Activated CD8-positive, alpha-beta memory T cell treated with anti-CD3 and anti-CD28 coated beads for 4 hours (primary cell): ENCODE measurements around the gene MMP21.

Experiments
- DNase-seq, 2 donors: peaks; one replicate each; pipeline ENCODE4 v3.0.0-alpha.2; 2020; ENCODE audit warnings: low read depth in 2 of 2

The MMP21 gene

DNA sequence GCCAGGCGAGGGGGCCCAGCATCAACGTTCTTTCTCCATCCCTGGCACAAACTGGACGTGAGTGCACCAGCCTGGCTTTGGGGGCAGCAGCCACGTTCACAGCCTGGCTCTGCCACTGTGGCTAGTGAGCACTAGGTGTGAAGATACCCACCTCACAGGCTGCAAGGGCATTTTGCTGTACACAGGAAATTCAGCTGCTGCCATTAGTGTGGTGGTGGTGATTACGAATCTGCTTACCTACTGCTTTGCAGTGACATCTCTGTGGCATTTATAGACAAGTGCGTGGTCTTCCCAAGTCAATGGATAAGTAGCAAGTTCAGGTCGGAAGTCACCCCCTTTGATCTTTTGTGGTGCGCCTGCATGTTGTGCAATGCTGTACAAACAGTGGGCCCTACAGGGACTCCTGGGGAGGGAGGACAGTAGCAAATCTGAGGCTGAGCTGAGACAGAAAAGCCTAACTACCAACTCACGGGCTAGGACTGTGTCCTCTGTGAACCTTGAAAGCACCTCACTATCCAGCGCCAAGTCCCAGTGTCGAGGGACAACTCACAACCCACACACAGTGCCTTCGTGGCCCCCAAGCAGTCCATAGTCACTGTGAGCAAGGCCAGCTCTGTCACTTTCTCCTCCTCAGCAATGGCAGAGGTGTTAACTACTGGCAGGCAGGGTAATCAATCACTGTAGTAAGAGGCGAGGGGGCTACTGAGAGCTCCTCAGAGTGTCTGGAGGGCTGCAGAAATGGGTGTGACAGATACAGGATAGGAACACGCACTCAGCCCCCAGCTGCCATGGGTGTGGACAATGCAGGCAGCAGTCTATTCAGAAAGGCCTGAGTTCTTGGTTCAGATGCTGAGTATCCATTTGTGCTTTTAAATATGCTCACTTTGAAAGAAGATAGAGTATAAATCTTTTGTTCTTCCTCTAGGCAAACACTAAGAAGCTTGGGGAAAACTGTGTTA lies 17.0 kb upstream of the MMP21 start:
- no peak for DNase-seq

DNA sequence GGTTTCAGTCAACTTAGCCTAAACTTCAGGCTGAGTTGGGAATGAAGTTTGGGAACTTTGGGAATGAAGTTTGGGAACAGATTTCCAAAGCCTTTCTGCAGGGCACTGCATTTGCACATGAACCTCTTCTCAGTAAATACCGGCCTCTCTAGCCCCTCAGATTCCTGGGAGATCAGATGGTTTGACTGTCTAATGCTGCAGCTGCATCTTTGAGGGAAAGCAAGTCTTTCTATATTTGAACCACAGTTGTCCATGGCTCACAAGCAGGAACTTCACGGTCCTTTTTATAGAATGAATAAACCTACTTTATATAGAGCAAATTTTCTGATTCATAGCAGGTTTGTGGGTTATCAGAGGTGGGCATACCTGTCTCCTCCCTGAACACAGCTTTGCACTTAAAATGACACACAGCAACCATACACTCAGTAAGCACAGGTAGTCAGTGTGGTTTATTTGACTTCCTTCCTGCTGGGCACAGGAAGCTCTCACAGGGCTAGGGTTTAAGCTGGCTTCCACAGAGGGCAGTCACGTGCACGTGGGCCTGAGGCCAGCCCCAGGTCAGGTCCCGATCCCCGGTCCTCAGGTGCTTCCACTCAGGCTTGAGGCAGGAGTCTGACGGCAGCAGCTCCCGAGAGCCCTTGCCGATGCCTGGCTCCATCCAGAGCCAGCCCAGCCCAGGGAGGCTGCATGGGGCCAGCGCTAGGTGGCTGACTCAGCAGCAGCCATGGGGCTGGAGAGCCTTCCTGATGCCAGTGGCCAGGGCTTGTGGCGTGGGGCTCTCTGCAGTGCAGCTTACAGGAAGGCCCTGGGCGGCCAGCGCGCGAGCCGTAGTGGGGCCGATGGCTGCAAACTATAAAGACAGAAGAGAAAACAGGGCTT lies 12.8 kb upstream of the MMP21 start:
- no peak for DNase-seq

DNA sequence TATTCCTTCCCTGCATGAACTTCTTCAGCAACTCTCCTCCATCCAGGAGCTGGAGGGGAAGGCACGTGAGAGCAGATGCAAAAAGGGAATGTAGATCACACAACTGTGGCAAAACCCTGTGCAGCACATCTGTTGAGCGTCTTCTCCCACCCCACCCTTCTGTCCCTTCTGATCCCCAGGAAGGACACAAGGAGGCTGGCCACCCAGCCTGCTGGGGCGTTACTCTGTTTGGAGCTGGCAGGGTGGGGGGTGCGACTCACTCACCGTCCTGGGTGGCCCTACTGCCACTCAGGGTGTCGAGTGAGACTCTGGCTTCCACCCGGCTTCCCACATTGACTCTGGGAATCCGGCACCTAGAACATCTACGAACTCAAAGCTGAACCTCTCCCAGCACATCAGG lies 10.2 kb upstream of the MMP21 start:
- DNase-seq = no peak

DNA sequence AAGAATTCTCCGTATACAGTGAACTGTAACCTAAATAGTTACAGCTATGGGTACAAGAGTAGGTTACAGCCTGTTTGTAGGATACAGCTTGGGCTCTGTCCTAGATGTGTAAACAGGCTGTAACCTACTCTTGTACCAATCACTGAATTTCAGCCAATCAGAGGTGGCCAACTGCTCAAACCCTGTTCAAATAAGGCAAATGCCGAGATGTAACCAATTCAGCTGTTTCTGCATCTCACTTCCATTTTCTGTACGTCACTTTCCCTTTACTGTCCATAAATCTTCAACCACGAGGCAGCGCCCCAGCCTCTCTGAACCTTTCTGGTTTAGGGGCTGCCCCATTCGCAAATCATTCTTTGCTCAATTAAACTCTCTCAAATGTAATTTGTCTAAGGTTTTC lies 8.3 kb upstream of the MMP21 start:
- no peak for DNase-seq

DNA sequence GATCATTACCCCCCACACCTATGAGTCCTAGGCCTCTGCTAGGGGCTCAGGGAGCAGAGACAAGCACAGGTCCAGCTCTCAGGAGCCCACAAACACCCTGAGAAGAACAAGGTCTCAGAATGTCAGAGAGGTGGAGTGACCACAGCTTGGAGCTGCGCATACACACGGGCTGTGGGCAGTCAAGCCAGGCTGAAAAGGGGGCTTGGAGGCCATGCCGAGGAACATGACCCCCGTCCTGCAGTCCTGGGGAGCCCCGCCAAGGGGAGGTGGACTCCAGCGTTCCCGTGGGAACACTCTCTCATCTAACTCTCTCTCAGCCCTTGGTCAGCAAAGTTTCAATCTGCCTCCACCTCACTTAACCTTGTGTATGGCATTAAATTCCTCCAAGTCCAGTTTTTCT lies 7.8 kb upstream of the MMP21 start:
- no peak for DNase-seq

DNA sequence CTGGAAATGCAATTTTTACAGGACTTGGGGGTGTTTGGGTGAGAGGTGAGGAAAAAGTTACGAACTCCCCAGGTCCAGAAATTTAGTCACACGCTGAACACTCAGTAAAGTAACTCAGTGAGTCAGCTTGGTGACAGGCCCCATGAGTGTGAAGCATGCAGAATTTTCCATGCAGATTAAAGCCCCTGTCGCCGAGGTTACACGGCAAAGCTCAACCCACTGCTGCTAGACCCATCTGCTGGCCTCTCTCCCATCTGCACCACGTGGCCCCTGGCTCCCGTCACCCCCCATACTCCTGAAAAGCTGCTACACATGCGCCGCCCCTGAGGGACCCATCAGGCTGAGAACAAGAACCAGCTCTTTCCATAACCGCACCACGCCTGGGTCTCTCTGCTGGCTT lies 7.0 kb upstream of the MMP21 start:
- no peak for DNase-seq

DNA sequence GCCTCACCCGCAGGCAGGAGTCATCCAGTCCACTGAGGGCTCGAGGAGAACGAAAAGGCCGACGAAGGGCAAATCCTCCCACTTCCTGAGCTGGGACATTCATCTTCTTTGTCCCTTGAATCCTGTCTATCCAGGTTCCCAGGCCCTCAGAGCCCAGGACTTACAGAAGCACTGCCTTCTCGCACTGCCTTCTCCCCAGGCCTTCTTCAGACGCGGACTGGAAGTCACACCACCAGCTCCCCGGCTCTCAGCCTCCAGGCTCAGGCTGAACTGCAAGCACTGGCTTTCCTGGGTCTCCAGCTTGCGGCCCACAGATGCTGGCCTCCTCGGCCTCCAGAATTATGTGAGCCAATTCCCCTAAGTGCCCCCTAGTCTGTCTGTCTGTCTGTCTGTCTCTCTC lies 6.4 kb upstream of the MMP21 start:
- DNase-seq = no peak

DNA sequence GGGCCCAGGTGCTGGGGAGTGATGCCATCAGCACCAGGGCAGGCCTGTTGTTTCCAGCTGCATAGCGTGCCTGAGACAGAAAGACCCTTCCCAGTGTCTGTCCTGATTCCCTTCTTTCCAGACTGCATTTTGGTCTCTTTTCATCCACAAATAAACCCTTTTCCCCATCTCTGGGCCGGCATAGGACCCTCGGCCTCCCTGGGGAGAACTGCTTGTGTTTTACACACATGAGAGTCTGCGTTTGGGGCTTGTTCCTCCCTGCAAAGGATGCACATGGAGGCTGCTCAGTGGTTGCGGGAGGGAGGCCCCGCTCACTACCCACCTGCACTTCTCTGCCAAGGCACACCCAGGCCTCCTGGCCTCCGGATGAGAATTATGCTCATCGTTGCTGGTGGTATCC lies 5.8 kb upstream of the MMP21 start:
- DNase-seq = no peak

DNA sequence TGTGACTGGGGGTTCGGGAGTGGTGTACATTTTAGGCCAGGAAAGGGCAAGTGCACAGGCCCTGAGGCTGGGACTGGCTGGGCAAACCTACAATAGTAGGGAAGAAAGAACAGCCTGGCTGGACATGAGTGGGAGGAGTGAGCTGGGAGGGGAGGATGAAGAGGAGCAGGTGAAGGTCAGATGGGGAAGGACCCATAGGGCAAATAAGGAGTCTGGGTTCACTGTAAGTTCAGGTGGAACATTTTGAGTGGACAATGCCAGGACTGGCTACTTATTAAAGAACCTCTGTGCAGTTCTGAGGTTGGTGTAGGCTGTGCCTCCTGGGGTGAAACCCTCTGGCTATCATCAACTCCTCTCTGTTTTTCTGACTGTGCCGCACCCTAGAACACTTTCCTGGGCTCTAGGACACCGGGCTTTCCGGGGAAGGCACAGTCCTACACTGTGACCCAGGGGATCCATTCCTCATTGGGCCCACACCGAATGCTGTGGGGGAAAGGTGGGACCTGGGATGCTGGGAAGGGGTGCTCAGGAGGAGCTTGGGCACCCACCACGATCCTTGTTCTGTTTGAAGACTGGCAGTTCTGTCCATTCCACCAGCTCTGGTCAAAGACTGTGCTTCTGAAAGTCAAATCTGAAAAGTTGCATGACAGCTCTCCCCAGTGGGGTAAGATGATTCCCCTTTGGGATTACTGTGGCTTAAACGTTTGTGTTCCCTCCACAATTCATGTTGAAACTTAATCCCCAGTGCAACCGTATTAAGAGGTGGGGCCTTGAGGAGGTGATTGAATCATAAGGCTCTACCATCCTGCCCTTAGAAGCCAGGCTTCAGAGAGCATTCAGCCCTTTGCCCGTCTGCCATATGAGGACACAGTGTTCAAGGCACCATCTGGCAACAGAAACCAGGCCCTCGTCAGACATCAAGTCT lies 4.0 kb upstream of the MMP21 start:
- no peak for DNase-seq

DNA sequence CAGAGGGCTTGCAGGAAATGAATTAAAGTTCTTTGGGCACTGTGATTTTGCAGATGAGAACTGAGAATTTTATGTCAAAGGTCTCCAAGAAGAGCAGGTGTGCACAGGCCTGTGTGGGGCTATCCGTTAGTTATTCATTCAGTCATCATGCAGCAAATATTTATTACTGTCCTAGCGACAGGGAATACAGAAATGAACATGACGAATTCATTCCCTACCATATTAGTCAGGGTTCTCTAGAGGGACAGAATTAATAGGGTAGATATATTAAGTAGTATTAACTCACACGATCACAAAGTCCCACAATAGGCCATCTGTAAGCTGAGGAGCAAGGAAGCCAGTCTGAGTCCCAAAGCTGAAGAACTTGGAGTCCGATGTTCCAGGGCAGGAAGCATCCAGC lies 2.9 kb upstream of the MMP21 start:
- DNase-seq = no peak

DNA sequence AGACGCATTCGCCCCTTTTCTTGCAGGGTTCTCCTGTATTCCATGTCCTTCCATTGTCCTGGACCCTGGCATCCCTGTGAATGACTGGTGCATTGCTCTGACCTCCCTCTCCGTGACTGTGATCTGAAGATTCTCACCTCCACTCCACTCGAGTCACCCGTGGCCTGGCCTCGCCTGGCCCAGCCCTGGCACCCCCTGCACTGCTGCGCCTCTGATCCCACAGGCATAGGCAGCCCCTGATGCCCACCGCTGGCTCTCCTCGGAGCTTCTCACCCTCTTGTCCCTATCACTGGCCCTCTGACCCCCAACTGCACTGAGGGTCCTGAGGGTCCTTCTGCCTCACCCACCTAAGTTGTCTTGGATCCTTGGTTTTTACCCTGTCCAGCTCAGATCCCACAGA lies 2.2 kb upstream of the MMP21 start:
- no peak for DNase-seq

DNA sequence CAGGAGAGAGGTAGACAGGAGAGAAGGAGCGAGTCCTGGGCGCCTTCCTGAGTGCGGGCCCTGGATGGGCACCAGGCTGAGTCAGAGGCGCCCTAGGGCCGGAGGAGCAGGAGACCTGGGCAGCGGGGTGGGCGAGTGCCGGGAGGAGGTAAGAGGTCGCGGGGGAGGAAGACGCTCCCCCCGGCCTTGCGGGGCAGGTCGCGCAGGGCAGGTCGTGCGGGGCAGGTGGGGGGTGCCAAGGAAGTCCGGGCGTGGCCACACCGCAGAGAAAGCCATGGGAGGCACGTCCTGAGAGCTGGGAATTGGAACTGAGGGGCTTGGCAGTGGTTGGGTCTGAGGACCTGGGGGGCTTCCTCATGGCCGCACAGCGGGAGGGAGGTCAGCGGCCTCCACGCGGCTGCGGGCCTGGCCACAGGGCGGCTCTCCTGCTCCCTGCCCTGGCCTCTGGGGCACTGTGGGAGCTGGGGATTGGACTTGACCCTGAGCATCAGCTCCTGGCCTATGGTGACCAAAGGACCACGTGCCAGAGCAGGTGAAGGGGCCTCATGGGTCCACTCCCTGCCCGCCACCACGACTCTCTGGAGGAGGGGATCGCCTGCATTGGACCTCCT lies 935 bp downstream of the MMP21 start:
- DNase-seq = no peak

DNA sequence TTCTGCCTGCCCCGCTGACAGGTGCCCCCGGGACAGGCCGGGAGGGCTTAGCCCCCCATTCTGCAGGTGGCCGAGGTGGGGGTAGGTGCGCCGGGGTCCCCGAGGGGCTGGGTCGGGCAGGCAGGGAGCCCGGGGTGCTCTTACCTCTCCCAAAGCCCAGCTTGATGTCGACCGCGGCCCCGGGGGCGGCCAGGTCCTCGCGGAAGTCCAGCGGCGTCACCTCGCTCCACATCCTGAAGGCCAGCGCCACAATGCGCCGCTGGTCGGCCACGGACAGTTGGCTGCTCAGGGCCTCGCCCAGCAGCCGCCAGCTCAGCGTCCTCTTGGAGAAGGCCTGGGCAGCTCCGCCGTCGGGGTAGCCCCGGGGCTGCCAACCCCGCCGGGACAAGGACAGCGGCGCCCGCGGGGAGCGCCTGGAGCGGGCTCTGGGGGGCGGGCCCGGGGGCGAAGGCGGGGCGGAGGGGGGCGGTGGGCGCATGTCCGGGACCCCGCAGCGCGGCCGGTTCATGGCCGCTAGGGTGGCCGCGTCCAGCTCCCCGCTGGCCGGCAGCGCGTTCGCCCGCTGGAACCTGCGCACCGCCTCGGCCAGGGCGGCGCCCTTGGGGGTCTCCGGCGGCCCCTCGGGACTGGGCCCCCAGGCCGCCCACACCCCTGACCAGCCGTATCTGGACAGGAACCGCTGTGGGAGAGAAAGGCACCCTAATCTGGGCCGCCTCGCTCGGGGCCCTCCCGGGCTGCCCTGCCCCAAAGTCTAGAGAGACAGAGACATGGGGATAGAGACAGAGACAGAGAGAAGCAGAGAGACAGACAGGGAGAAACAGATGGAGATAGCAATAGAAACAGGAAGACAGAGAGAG lies 1.7 kb downstream of the MMP21 start:
- no peak for DNase-seq

DNA sequence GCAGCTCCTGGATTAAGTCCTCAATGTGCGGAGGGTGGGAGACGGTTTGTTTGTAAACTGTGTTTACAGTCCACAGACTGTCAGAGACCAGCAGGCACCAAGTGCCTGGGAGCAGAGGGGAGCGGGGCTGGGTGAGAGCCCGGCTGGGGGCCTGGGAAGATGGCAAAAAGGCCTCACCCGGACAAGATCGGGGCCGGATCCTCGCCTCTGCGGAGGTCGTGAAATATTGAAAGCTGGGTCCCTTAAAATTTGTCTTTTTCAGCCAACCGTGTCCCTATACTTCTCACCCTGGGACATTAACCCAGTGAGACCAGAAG lies 2.8 kb downstream of the MMP21 start:
- no peak for DNase-seq

DNA sequence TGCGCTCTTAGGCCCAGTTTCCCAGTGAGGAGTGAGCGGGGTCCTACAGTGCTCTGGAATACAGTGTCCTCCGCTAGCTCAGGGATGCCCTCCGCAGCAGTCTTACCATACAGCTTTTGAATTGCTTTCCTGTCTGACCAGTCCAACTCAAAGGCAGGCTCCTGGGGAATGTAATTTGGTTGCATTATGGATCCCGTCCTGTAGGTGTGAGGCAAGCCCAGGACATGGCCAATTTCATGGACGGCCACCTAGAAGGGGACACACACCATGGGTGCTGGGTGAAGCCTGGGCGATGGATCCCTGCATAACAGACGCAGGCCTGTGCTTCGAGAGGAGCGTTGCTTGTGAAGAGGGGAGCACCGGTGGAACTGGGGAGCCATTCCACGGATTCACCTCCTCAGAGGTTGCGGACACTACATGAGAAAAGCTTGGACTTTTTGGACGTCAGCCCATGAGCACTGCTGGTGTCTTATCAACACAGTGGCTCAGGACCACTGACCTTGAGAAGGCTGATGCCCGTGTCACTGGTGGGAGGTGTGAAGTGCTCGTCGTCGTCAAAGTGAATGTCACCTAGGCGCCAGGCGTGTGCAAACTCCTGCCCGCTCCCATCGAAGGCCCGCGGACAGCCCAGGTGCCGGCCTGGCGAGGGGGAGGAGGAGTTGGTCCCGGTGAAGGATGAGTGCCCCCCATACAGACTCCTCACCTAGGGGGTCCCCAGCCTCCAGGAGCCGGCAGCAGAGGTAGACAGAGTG lies 3.3 kb downstream of the MMP21 start:
- DNase-seq = no peak

DNA sequence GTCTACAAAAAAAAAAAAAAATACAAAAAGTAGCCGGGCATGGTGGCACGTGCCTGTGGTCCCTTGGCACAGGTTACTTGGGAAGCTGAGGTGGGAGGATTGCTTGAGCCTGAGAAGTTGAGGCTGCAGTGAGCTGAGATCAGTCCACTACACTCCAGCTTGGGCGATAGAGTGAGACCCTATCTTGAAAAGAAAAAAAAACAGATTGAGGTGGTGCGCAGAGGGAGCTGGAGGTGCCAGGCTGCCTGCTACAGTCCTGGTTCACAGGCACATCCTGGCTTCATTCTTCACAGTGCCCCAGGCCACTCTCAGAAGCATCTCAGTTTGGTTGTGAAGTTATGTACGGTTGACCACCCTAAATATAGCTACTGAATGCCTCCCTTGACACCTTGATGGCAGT lies 4.8 kb downstream of the MMP21 start:
- no peak for DNase-seq

DNA sequence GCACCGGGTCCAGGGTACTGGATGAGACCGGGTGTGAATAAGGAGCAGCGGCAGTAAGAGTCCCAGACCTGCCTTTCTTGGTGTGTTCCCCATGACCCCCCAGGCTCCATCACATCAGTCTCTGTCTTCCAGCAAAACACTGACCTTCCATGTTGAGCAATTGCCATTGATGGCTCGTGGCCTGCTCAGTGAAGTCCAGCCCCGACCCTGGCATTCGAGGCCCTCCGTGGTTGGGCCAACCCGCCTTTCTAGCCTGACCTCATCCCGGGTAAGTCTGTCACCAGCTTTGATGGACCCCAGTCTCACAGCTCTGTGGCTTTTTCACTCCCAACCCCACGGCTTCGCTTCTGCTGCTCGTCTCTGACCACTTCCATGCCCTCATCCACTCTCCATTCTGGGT lies 6.4 kb downstream of the MMP21 start:
- no peak for DNase-seq

DNA sequence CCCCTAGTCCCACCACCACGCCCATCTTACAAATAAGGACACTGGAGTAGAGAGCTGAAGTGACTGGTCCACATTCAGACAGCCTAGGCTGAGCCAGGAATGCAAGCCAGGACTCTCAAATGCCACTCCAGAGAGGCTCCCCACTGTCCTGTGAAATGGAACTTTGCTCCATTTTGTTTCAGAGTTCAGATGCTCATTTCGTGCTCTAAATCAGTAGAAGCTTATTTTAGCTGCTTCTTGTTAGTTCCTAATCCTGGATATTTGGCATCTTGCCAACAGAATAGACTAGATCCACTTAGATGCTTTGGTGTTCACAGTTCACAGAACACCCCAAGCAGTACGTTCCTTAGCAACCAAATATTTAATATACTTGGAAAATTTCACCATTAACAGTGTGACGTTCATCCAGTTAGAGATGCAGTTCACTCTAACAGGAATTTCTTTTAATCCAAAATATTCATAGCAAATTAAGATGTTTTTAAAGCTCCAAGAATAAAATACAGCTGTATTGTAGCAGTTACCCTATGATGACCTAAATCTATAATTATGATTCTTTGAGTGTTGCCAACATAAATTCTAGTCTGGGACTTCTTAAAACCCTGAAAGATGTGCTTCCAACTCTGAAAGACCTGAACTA lies 7.3 kb downstream of the MMP21 start:
- no peak for DNase-seq

DNA sequence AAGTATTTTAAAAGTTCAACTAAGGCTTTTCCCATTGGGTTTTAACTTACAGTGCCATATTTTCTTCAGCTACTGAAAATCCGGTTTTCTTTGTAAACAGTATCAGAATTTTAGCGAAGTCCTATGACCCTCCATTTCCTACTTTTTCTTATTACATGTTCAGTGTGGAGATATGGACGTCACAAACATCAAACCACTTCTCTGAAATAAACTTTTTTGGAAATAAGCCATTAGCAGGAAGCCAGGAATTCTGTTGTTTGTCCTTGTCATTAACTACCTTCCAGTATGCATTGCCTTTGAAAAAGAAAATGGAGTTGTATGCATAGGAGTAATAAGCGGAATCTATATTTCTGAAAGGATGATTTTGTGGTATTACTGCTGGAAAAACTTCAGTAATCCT lies 9.1 kb downstream of the MMP21 start:
- DNase-seq = no peak
